GM12892 (cell line): Measurements from ENCODE around the gene HTR5A.

ENCODE experiments used
- POLR2A ChIP-seq: IDR thresholded peaks from 2 replicates; pipeline ENCODE4 v1.6.1; 2011; ENCODE audit warnings: low read depth, low read length, control low read depth
- POLR2AphosphoS5 ChIP-seq: IDR thresholded peaks from 2 replicates; pipeline ENCODE4 v1.6.1; 2011; ENCODE audit warnings: low read depth, low read length, control low read depth
- TAF1 ChIP-seq: IDR thresholded peaks from 2 replicates; pipeline ENCODE4 v1.6.1; 2011; ENCODE audit warnings: low read depth, mild to moderate bottlenecking, control low read depth, low read length, borderline replicate concordance

DNA sequence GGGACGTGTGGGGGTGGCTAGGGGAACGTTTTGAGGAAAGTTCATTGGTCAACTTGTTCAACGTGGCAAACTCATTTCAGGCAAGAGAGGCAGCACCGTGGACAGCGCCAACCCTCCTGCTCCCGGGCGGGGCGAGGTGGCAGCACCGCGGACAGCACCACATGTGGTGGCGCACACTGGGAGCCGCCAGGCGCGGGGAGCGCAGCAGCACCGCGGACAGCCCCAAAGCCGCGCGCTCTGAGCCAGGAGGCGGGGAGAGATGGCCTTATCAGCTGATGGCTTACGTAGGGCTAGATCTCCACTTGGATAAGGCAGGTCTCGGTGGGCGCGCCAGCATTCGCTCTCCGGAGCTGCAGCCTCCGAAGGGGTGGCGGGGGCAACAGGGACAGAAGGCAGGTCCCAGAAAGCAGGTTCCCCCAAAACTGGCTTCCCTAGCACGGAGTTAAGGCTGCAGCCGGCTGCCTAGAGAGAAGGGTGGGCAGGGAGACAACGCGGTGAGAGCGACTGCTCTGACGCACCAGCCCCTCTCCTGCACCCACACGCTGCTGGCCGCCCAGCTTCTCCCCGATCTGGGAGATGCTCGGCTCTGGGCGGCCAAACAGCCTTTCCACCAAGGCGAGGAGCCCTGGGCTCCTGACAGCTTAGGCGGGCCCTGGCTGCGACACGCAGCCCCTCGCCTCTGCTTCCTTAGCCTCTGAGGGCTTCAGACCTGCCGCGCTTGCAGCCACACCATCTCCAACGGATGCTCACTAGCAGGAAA, at the start of gene HTR5A:
- no peak for TF ChIP-seq POLR2A
- TF ChIP-seq POLR2AphosphoS5 = no peak
- TF ChIP-seq TAF1 = no peak
